Activated T-cell treated with anti-CD3 and anti-CD28 coated beads, Interleukin-2, amount 50 U/mL, for 1 hour (primary cell): Measurements from ENCODE around the gene PRKAG2.
"Not testable (repeated sequence)": the region's sequence is repeated elsewhere in the genome, so short reads cannot be mapped to it uniquely, and the experiment has no call there.

ENCODE experiments used
- DNase-seq: peaks from one replicate; pipeline ENCODE4 v3.0.0-alpha.2; 2020

The PRKAG2 gene

DNA sequence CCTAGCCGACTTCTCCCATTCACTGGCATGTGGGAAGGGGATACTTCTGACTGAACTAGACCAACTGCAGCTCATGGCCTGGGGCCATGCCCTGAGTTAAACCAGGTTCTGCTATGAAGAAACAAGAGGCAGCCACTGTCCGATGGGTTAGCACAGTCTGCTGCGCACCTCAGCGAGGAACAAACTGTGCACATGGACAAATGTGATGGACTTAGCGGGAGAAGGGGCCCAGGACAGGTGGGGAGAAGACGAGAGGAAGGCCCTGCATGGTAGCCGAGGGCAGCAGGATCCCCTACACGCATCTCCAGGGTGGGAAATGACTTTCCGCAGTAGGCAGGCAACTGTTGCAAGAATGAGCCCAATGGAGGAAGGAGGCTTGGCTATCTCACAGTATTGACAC lies 115.0 kb downstream of the PRKAG2 start:
- DNase-seq = no peak

DNA sequence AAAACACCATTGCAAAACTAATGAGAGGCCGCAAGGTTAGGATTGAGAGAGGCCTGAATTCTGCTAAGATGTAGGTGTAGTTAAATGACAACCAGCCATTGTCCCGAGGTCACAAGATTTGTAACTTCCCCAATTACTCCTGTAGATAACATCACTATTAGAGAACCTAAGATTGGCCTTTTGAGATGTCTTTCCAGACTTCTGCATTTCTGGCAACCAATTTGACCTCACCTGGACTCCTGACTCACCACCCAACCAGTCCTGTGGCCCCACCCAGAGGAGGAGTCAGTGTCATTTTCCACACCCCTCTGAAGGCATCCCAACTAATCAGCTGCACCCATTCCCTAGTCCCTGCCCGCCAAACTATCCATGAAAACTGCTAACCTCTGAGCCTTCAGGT lies 115.7 kb downstream of the PRKAG2 start:
- DNase-seq = no peak

DNA sequence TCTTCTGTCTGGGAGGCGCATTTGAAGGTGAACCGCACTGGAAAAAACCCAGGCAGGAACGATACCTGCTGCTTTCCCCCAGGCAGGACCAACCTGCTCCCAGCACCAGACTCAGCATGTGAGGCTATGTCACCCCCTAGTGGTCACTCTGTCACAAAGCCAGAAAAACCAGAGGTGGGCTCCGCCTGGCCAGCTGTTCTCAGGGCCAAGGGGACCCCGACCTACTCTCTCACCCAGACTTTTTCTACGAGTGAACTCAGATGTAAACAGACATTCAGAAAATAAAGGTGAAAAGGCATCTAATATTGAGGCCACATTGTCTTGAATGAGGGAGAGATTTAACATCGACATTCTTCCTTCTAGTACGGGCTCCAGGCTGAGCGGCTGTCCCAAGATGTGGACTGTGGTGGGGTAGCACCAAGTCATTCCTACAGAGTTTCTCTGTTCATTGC lies 117.3 kb downstream of the PRKAG2 start:
- DNase-seq = peak; percentile 58

DNA sequence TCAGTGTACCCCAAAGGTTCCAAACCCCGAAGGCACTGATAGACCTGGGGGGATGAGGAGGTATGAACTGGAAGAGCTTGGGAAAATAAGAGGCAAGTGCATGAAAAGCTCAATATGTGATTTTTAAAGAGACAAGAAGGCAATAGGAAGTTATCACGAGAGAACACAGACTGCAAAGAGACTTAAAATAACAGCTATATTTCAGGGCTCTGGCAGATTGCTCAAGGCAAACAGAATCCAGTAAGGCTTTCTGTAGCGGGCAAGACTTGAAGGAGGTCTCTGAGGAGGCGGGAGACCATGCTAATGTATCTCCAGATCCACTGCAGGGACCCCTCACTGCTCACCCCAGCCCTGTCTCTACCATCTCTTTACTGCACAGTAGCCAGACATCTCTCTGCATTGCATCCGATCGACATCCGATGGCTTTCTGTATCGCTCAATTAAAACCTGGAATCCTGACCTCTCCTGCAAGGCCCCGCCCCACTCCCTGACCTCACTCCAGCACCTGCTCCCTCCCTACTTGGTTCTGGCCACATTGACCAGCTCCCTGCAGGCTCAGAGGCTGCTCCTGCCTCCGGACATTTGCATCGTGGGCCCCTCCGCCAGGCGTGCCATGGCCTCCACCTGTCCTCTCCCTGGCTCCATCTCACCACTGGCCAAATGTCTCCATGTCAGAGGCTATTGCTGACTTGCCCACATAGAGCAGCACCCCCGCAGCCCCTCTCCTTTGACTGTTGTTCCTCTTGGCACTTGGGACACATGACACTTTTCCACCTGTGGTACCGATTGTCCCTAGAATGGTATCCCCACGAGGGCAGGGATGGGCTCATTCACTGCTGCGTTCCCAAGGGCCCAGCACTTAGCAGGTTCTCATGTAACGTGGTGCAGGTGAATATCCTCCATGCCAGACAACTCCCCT lies 118.0 kb downstream of the PRKAG2 start:
- no peak for DNase-seq

DNA sequence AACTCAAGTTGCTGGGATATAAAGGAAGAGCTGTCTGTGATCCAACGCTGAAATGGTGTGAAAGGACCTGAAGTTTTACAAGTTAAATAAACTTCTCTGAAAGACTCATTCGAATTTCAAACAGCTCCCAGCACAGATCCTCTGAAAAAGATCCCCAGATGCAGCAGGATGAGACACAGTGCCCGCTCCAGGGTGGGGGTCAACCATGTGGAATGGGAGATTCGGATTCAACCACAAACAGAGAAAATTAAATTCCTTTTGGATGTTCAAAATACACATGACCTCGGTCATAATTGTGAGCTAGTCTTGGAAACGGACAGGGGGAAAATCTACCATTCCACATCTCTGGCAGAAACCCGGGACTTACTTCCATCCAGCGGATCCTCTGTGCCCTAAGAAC lies 119.6 kb downstream of the PRKAG2 start:
- no peak for DNase-seq

DNA sequence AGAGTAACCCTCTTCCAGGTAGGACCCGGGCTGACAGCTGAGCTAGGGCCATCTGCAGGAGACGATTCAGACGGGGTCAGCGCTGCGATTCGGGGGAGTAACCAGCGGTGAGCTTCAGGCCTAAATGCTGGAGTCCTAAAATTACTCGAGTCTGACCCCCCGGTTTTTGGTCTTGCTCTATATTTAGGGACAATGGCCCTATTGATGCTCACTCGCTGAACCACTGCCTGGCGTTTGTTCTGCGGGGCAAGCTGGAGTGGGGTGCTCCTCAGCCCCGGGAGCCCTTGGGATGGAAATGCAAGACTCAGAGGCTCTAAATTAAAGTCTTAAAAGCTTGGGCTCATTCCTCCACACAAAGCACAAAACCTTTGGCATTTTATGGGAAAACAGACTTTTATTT lies 120.0 kb downstream of the PRKAG2 start:
- no peak for DNase-seq

DNA sequence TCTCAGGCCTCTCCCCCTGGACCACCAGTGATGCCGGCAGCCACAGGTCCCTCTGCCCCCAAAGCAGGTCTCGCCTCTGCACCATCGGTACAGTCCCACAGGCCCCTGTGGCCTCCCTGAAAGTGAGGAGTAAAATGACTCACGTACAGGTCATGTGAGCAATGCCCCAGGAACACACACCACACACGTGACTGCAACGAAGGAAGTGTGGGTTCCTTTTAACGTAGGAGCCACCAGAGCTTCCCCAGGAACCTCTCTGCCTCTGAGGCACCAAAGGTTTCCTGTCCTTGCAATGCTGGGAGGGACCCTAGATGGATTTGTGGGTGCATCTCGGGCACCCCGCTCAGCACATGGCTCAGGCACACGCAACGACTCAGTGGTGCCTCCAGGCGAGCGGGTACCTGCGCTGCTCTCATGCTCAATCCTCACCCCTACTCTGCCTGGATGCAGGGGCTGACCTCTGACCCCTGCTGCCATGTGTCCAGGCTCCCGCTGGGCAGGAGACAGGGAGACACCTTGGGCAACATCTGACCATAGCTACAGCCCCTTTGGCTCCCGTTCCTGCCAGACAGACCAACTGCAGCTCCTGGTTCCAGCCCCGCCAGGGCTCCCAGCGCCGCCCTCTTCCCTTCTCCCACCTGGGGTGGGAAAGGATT lies 120.7 kb downstream of the PRKAG2 start:
- DNase-seq = peak; percentile 51

DNA sequence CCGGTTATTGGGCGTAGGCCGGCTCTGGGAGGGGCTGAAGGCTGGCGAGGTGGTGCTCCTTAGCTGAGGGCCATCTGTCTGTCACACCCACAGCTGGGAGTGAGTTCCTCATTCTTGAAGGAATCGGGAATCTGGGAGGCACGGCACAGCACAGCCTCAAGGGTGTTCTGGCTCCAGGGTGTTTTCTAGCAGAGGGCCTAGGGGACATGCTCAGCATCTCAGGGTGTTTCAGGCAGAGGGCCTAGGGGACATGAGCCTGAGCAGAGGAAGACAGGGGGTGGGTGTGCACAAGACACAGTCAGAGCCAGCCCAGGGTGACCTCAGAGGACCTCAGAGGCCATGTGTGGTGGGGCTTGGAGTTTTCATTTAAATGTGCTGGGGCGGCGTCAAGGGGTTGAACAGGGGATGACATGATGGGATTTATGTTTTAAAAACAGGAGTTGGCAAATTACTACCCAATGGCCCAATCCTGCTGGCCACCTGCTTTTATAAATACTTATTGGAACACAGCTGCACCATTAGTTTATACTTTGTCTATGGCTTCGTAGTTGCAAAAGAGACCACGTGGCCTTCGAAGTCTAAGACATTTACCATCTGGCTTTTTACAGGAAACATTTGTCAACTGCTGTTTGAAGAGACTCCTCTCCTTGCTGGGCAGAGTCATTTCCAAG lies 121.6 kb downstream of the PRKAG2 start:
- DNase-seq = no peak

DNA sequence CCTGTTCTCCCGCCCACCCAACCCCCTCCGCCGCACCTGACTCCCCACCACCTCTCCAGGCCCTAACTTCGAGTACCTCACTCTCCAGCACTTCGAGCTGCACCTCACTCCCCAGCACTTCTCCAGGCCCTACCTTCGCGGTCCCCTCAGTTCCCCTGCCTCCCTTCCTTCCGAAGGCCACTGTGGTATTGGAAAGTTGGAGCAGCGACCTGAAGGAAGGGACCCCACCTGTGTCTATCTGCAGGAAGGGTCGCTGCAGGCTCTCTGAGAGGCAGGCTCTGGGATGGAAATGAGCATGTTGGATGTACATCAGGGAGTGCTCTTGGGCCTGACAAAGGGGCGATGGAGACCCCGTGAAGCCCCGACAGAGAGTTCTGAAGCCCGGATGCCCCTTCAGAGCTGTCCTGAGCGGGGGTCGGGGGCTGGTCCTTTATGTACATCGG lies 122.2 kb downstream of the PRKAG2 start:
- no peak for DNase-seq

DNA sequence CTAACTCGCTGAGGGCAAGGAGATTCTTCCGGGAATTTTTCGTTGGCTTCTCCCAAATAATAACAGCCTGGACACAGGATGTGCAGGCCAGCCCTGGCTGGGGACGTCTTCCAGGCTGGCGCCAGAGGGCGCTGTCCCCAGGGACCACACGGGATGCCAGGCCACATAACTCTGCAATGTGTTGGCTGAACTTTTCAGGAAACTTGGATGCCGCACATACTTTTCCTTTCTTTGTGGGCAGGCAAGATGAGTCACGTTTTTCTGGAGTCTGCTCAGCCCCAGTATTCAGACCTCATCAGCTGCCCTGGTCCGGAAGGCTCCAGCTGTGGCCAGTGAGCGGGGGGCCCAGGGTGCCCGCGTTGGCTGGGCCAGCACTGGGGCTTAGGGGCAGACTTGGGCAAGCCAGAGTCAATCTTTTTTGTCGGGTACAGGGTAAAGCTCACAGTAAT lies 122.7 kb downstream of the PRKAG2 start:
- DNase-seq = peak; percentile 38

DNA sequence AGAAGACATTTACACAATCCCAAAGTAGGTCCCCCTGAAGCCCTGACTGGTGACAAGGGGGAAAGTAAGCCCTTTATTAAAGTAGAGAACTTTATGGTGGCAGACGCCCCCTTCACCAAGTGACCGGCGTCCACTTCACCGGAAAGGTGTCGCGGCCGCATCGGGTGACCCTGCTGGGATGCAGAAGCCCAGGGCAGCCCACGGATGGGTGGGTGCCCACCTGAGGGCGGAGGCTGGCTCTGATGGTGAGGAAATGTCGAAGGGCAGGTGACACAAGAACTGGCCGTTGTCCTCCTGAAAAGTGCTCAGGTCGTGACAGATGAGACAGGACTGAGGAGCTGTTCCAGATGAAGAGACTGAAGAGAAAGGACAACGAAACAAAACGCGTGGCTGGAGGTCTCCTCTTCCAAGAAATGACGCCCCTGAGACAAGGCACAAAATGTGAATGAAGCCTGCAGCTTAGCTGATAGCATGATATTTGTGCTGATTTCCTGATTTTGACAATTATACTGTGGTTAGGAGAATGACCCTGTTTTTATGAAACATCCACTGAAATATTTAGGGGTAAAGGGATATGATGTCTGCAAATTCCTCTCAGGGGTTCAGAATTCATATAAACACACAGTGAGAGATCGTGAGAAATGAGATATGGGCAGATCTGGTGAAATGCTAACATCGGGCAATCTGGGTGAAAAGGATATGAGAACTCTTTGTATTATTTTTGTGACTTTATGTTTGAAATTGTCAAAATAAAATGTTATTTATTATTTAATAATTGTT lies 123.9 kb downstream of the PRKAG2 start:
- DNase-seq = no peak

DNA sequence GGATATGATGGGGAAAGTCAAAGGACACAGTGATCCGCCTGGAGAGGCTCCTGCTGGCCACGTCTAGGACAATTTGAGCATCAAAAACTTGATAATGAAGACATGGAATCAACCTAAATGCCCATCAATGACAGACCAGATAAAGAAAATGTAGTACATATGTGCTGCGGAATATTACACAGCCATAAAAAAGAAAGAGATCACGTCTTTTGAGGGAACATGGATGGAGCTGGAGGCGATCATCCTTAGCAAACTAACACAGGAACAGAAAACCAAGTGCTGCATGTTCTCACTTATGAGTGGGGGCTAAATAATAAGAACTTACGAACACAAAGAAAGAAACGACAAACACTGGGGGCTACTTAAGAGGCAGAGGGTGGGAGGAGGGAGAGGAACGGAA lies 124.9 kb downstream of the PRKAG2 start:
- no peak for DNase-seq

DNA sequence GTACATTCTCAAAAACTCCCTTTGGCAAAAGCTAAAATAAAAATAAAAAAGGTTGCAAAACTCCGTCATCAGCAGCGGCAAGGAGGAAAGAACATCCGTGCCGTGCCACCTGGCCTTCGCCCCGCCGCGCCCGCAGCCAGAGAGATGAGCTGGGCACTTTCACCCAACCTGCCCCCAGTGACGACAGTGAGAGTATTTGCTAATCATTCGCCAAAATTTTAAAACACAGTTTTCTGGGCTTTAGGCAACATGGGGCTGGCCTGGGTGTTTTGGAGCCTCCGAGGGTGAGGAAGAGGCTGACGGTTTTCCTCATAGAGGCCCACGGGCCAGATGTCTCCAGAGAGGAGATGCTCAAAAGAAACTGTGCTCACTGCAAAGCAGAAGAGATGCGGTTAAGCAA lies 128.2 kb downstream of the PRKAG2 start:
- DNase-seq = no peak

DNA sequence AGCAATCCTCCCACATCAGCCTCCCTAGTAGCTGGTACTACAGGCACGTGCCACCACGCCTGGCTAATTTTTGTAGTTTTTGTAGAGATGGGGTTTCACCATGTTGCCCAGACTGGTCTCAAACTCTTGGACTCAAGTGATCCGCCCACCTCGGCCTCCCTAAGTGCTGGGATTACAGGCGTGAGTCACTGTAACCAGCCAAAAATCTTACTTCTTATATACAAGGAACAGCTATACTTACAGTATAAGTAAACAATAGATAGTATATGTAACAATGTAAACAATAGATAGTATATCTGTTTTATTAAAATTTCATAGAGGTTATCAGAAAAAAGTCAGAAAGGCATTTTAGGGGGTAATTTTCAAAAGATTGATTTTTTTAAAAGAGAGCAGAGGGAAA lies 128.9 kb downstream of the PRKAG2 start:
- DNase-seq = not testable (repeated sequence)

DNA sequence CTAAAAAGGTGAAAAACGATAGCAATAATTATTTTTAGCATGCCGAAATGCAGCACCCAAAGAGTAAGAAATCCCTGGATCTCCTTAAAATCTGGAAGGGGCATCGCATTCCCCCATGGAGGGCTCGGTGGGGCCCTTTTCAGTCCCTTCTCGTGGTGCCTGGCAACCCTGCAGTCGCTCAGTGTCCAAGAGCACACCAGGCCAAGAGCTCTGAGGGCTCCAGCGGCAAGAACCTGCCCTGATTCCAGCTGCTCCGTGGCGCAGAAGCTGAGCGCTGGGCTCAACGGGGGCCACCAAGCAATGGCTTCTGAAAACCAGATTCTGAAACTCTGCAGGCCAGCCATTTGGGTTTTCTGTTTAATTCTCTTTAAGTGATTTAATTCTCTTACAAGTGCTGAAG lies 131.2 kb downstream of the PRKAG2 start:
- DNase-seq = no peak

DNA sequence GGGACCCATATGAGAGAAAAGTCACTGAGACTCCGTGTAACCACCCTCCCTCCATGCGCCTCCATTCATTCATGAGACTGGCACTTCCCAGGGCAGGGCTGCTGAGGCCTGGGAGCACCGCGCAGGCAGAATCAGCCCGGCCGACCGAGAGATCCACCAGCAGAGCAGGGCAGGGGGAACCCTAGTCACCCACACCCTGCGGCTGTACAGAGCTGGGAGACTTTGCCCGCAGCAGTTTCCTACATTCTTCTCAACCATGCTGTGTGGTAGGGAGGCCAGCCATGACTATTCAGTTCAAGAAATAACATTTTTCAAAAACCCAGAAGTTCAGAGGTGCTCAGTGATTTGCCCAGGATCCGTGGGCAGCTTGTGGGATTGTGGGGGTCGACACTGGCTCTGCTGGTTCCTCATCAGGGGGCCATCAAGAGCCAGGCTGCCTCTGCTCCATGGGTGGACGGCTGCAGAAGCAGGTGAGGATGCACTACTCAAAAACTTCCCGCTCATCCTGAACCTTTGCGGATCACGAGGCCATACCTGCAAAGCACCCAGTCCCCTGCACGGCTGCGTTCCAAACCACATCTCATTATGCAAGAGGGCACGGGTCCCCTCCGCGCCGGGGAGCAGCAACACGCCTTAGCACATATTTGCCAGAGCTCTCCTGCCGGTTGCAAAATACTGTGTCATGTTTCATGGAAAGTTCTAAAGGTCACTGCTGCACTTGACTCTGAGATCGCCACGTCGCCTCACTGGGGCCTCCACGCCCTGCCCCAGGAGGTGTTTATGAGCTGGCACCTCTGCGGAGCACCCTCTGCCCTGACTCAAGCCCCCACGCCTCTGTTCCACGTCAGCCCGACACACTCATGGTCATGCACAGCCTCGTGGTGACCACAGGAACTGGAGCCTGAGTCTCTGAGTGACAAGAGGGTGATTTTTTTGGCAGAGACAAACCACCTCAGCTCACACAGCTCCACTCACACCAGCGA lies 132.0 kb downstream of the PRKAG2 start:
- DNase-seq = no peak

DNA sequence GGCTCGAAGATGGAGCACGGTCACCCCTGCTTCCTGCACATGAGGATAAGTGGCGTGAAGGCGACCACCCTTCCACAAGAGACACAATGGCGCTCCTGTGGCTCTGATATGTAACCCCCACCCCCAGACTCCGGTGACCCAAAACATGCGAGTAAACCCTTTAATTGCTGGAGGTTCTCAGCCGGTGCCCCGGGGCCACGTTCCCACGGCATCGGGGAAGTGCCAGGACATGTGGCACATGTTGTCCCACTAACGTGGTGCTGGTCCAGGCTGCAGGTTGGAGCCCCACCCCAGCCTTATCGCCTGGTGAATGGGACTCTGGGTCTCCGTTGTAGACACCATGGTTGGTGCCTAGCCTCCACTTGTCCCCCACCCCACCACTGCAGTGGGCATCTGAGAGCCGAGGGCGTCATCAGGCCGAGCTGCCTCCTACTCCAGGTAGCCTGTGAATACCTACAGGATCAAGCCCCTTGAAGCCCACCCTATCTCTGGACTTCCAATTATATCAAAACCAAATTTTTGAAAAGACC lies 132.8 kb downstream of the PRKAG2 start:
- no peak for DNase-seq

DNA sequence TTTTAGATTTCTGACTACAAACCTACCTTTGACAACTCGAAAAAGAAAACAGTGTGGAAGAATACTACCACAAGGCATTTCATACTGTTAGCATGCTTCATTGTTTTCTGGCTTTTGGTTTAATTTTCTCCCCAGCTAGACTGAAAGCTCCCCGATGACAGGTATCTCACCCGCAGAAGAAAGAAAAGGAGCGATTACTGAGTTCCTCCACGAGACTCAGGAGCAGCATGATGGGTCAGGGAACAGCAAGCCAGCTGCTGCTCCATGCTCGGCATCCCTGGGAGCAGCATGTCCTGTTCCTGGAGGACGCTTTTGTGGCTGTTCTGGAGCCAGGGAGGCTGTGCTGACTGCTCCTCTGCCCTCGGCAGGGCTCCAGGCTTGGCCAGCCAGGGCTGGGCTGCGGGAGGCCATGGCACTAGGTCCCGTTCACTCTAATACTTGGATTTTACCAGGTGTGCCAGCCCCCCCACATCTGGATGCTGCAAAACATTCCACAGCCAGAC lies 133.4 kb downstream of the PRKAG2 start:
- DNase-seq = no peak

DNA sequence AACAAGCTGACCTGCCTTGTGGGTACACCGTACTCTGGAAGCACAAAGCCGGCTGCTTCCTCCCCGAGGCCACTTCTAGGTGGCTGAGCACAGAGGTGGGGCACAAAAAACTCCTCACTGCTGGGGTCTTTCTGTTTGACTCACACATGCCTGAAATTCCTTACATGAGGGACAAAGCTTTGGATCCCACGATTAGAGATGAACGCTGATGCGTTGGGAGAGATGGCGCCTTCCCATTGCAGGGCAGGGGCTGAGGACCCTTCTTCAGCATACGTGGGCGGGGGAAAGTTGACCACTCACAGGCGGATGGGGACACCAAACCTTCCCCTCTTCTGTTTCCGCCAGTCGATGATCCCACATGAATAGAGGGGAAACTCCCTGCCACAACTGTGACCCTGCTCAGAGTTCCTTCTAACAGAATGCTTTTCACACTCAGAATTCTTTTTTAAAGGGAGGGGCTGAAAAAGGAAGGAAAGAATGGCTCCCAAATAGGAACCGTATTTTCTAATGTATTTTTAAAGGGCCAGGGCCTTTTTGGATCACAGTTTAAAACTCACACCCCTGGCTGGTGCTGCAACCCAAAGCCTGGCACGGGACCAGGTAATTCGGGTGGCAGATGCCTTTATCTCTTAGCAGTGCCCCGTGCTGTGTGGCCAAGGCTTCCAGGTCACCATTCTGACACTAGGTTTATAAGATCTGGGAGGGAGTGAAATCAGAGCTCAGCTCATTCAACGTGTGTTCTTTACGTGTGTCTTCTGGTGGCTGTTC lies 134.0 kb downstream of the PRKAG2 start:
- no peak for DNase-seq

DNA sequence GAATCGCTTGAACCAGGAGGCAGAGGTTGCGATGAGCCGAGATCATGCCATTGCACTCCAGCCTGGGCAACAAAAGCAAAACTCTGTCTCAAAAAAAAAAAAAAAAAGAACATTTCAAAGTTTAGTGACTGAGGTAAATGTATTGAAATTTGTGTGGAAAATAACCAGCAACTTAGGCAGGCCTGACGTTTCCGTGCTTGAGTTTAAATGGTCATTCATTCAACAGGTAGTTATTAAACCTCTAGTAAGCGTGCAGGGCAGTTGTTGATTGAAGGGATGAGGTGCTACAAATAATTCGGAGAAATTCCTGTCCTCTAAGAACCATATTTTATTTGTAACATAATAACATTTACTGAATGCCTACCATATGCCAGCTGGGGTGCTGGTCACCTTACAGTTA lies 135.3 kb downstream of the PRKAG2 start:
- no peak for DNase-seq
